Keratinocyte (primary cell): ENCODE data around the gene TMEM106B. TPM values are rescaled to one million over a fixed set of nuclear protein-coding genes. Genes with fewer than 3 reads are reported as not detected.

ENCODE experiments used
- DNase-seq: peaks from one replicate; pipeline ENCODE4 v3.0.0-alpha.2; 2011; ENCODE audit warnings: low read depth, missing footprints, low spot score
- FAIRE-seq: peaks from 2 replicates; lab custom pipeline; 2011; peaks lifted over from hg19 to GRCh38; lab: Jason Lieb, UNC
- H2AFZ ChIP-seq: 2 replicates; pipeline ENCODE4 v1.6.0; 2012; ENCODE audit warnings: low read length, control low read depth, inconsistent platforms; ENCODE audit not compliant: control insufficient read depth
- H3K27ac ChIP-seq: 2 replicates; pipeline ENCODE4 v1.5.1; 2011; ENCODE audit warnings: low read length; ENCODE audit not compliant: control insufficient read depth, insufficient read depth
- H3K27me3 ChIP-seq: 3 replicates; pipeline ENCODE4 v1.6.0; 2011; ENCODE audit warnings: low read length; ENCODE audit not compliant: control insufficient read depth, insufficient read depth; ENCODE audit errors: extremely low read depth
- H3K36me3 ChIP-seq, 2 experiments: 2 replicates in 1 of 2; 3 replicates in 1 of 2; pipeline ENCODE4 v1.5.1; 2011; ENCODE audit warnings: low read length in 2 of 2, mild to moderate bottlenecking in 1 of 2; ENCODE audit not compliant: control insufficient read depth in 2 of 2, insufficient read depth in 2 of 2; ENCODE audit errors: extremely low read depth in 1 of 2
- H3K4me1 ChIP-seq: 3 replicates; pipeline ENCODE4 v1.5.1; 2011; ENCODE audit warnings: low read length; ENCODE audit not compliant: control insufficient read depth, insufficient read depth; ENCODE audit errors: extremely low read depth
- H3K4me2 ChIP-seq: 3 replicates; pipeline ENCODE4 v1.6.0; 2011; ENCODE audit warnings: low read depth, low read length; ENCODE audit not compliant: control insufficient read depth, insufficient read depth; ENCODE audit errors: extremely low read depth
- H3K4me3 ChIP-seq, 3 experiments: fragments of 200-600 bp in 1 of 3; sonication (generic) in 1 of 3; 2 replicates in 2 of 3; 3 replicates in 1 of 3; pipeline ENCODE4 v1.5.1; 2011 to 2016; ENCODE audit warnings: low read length in 3 of 3, mild to moderate bottlenecking in 3 of 3, control low read depth in 2 of 3, inconsistent platforms in 1 of 3, low read depth in 1 of 3, mixed read lengths in 1 of 3, mixed run types in 1 of 3, moderate library complexity in 1 of 3; ENCODE audit not compliant: control insufficient read depth in 2 of 3, insufficient read depth in 2 of 3; ENCODE audit errors: extremely low read depth in 1 of 3
- H3K79me2 ChIP-seq: 2 replicates; pipeline ENCODE4 v1.6.0; 2012; ENCODE audit warnings: low read length; ENCODE audit not compliant: control insufficient read depth, insufficient read depth
- H3K9ac ChIP-seq: 3 replicates; pipeline ENCODE4 v1.6.0; 2011; ENCODE audit warnings: low read length; ENCODE audit not compliant: control insufficient read depth, insufficient read depth; ENCODE audit errors: extremely low read depth
- H3K9me1 ChIP-seq: 3 replicates; pipeline ENCODE4 v1.6.0; 2011; ENCODE audit warnings: low read length; ENCODE audit not compliant: control insufficient read depth, insufficient read depth; ENCODE audit errors: extremely low read depth
- H3K9me3 ChIP-seq: 2 replicates; pipeline ENCODE4 v1.5.1; 2012; ENCODE audit warnings: low read depth, low read length; ENCODE audit not compliant: control insufficient read depth
- H4K20me1 ChIP-seq: 3 replicates; pipeline ENCODE4 v1.6.0; 2011; ENCODE audit warnings: low read length; ENCODE audit not compliant: control insufficient read depth, insufficient read depth; ENCODE audit errors: extremely low read depth
- CTCF ChIP-seq, 3 experiments: IDR thresholded peaks in 1 of 3; conservative IDR thresholded peaks in 1 of 3; optimal IDR thresholded peaks in 1 of 3; 2 replicates in 2 of 3; 3 replicates in 1 of 3; pipeline versions ENCODE3 to v1.5.1; 2011; ENCODE audit warnings: low read length in 3 of 3, mild to moderate bottlenecking in 3 of 3, moderate library complexity in 2 of 3, control low read depth in 1 of 3, inconsistent platforms in 1 of 3; ENCODE audit not compliant: insufficient read depth in 2 of 3; ENCODE audit errors: extremely low read depth in 1 of 3
- EZH2 ChIP-seq: IDR thresholded peaks from one replicate; pipeline ENCODE4 v1.6.1; 2012; ENCODE audit warnings: inconsistent platforms, mild to moderate bottlenecking, low read length, moderate library complexity
- dilution Hi-C: fragments of 300-500 bp; cut with MboI; formaldehyde crosslinking; loops from one replicate; pipeline ENCODE4 v1.7.0; 2020; ENCODE audit warnings: low sequenced_read_pairs; ENCODE audit not compliant: extremely low pct_ligation_motif_present
- polyA plus RNA-seq, 5 experiments: library from polyadenylated mRNA; depleted of rRNA in 3 of 5; stranded (reverse) in 3 of 5; stranded (forward) in 1 of 5; unstranded in 1 of 5; fragments of >200 nt; gene quantifications; 1 replicate in 1 of 5; 2 replicates in 3 of 5; 3 replicates in 1 of 5; pipeline versions ENCODE4 v1.2.1 to v1.2.3, GENCODE V29; 2011 to 2012; ENCODE audit warnings: missing spikeins in 2 of 5, low read depth in 1 of 5, low replicate concordance in 1 of 5

The TMEM106B gene
- polyA plus RNA-seq, 1 donor (not counting 4 experiments of a cell fraction or from before 2014, with no cell fraction given) = 32.9 TPM

DNA sequence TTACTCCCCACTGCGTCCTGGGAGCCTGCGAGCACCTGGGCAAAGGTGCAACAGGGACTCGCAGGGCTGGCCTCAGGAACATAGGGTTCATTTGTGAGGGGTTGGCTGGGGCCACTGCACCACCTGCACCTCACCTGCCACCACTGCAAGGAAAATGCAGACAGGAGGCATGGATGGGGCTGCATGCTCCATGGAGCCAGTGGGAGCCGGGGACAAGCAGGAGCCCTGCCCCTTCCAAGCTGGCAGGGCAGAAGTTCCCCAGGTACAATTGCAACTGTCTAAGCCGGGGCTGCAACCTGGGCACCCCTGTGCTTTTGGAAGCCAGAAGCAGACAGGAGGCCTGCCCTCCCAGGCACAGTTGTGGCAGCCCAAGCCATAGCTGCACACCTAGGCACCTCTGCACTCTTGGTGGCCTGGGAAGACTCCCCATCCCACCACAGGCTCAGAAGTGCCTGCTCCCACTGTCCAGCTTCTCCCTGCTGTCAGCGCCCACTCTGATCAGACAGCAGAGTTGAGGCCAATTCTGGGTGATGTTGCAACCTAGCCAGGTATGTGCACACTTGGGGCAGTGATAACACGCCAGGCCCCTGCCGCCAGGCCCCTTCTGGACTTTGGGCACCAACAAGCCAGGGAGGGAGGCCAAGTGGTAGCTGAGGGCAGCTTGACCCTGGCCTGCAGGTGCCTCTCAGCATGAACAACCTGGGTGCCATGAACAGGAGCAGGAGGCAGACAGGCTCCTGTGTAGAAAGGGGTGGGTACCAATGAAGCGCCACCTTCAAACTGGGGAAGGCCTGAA is 58.2 kb downstream of the TMEM106B start:
- no peaks in the 10 kb centered on the region for H3K4me1 ChIP-seq
- no peak overlapping the region for H3K9ac ChIP-seq
- FAIRE-seq = no peak
- dilution Hi-C loops = no loop called here
- no peaks in the 10 kb centered on the region for H3K9me1 ChIP-seq
- H3K4me3 ChIP-seq = no peak overlapping the region
- H2AFZ ChIP-seq = no peak overlapping the region
- DNase-seq = no peak
- TF ChIP-seq CTCF (optimal IDR thresholded peaks at IDR 0.05 in 1 of 3, IDR thresholded peaks at IDR 0.05 in 1 of 3, conservative IDR thresholded peaks at IDR 0.05 in 1 of 3; ENCODE audit: extremely low read depth in 1 of 3, insufficient read depth in 2 of 3, low read length in 3 of 3) (no peak), EZH2 (no peak)
- no peaks in the 10 kb centered on the region for H3K79me2 ChIP-seq
- no peaks in the 10 kb centered on the region for H4K20me1 ChIP-seq
- no peak overlapping the region for H3K4me2 ChIP-seq
- H3K9me3 ChIP-seq = no peaks in the 10 kb centered on the region
- no peaks in the 10 kb centered on the region for H3K36me3 ChIP-seq
- H3K27ac ChIP-seq = no peak overlapping the region
- no peaks in the 10 kb centered on the region for H3K27me3 ChIP-seq

DNA sequence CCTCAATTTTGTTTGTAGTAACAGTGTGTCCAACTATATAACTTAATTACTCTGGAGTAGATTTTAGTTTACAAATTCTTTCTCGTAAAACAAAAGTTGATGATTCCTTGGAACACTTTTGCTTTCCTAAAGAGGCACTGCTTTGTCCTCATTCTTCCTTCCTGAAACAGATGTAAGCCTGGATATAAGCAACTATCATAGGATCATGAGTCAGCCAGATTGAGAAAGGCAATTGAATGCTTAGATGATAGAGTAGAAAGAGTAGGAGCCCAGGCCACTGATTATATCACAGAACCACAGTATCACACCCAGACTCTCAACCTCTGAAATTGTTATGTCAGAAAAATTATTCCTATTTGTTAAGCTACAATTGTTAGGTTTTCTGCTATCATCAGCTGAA is 69.9 kb downstream of the TMEM106B start:
- no peaks in the 10 kb centered on the region for H3K27me3 ChIP-seq
- no peak overlapping the region for H3K9ac ChIP-seq
- dilution Hi-C loops = no loop called here
- no peaks in the 10 kb centered on the region for H3K79me2 ChIP-seq
- TF ChIP-seq CTCF (optimal IDR thresholded peaks at IDR 0.05 in 1 of 3, IDR thresholded peaks at IDR 0.05 in 1 of 3, conservative IDR thresholded peaks at IDR 0.05 in 1 of 3; ENCODE audit: extremely low read depth in 1 of 3, insufficient read depth in 2 of 3, low read length in 3 of 3) (no peak), EZH2 (no peak)
- no peak for DNase-seq
- H3K27ac ChIP-seq = no peak overlapping the region
- no peaks in the 10 kb centered on the region for H3K9me3 ChIP-seq
- H2AFZ ChIP-seq = no peak overlapping the region
- no peak for FAIRE-seq
- H3K9me1 ChIP-seq = no peaks in the 10 kb centered on the region
- no peaks in the 10 kb centered on the region for H4K20me1 ChIP-seq
- no peak overlapping the region for H3K4me3 ChIP-seq
- no peaks in the 10 kb centered on the region for H3K4me1 ChIP-seq
- no peaks in the 10 kb centered on the region for H3K36me3 ChIP-seq
- H3K4me2 ChIP-seq = no peak overlapping the region
